ENCODE data around the gene EXOC6B. TPM values are rescaled to one million over a fixed set of nuclear protein-coding genes. Genes with fewer than 3 reads are reported as not detected.

Gene EXOC6B
- polyA plus RNA-seq (2013): 42.5 and 42.6 TPM in 2 replicates

DNA sequence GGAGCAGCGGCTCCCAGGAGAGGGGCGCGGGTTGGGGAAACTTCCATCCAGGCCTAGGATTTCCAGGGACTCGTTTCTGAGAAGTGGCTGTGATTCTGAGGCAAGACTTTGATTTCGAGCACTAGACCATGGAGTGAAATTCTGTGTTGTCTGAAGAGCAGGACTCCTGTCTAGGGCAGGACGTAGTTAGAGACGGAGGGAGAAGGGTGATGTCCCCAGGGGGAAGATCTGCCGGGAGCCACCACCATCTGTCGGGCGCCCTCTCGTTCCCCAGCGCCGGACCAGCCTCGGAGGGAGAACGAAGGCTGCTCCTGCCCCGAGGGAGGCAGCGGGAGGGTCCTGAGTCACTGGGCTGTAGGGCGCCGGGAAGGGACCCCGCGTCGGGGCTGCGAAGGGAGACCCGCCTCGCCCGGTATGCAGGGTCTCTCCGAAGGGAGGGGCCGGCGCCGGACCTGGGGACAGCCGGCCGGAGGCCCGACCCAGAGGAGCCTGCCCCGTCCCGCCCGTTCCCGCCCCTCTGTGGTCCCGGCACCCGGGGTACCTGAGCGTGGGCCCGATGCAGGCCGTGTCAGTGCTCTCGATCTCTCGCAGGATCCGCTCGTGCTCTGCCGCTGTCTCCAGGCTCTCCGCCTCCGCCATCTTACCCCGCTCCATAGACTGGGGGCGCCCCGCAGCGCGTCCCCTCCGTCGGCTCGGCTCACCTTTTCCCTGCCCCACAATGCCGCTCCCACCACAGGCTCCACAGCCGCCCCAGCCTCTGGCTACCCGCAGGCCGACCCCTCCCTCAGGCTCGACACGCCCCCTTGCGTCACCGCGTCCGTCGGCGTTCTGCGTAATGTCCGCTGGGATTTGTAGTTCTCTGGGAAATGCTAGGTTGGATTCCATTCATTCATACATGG lies at the start of gene EXOC6B:
Gene EXOC6B (minus strand): TSS at position 777 of the 899 bp plus-strand sequence.
- Histone ChIP-seq H3K18ac (ENCODE audit: low read length) (peak within 1 kb of the TSS; percentile 76), H2BK120ac (ENCODE audit: insufficient read depth, low read length, poor library complexity) (peak within 1 kb of the TSS; percentile 62), H3K4me2 (ENCODE audit: low read length) (peak within 1 kb of the TSS; percentile 74), H3K14ac (ENCODE audit: low read length) (peak within 1 kb of the TSS; percentile 63), H3K4me1 (ENCODE audit: control insufficient read depth in 1 of 2, insufficient read depth in 2 of 2, low read length in 2 of 2) (peaks cover 7 to 10% of the 10 kb centered on the region in 2 experiments), H3K79me1 (ENCODE audit: low read length) (peaks cover 12% of the 10 kb centered on the region), H4K91ac (ENCODE audit: low read depth, low read length) (peak within 1 kb of the TSS; percentile 77), H2AK5ac (ENCODE audit: low read length) (no peak within 1 kb of the TSS), H3K4me3 (ENCODE audit: low read depth, low read length) (peak within 1 kb of the TSS; percentile 92), H3K9ac (ENCODE audit: low read length) (peak within 1 kb of the TSS; percentile 86), H3K23ac (ENCODE audit: low read length) (no peak within 1 kb of the TSS), H3K27me3 (ENCODE audit: insufficient read depth, low read length) (no peaks in the 10 kb centered on the region), H2AFZ (ENCODE audit: insufficient read depth, low read length, poor library complexity) (peak within 1 kb of the TSS; percentile 80), H2BK12ac (ENCODE audit: low read length) (peak within 1 kb of the TSS; percentile 37), H3K4ac (ENCODE audit: low read depth, low read length) (peak within 1 kb of the TSS; percentile 19), H3K9me3 (ENCODE audit: insufficient read depth, low read depth, low read length) (no peaks in the 10 kb centered on the region), H4K8ac (ENCODE audit: low read depth, low read length) (peak within 1 kb of the TSS; percentile 55), H3K27ac (ENCODE audit: low read depth, low read length) (peak within 1 kb of the TSS; percentile 71), H3K36me3 (ENCODE audit: control insufficient read depth in 1 of 2, insufficient read depth in 2 of 2, low read length in 2 of 2) (no peaks in the 10 kb centered on the region), H2BK5ac (ENCODE audit: low read depth, low read length, poor library complexity) (peak within 1 kb of the TSS; percentile 78), H3K79me2 (ENCODE audit: control insufficient read depth, insufficient read depth, low read length, poor library complexity) (peaks cover 7% of the 10 kb centered on the region), H4K12ac (ENCODE audit: low read depth, low read length) (peak within 1 kb of the TSS; percentile 43)
- peak; percentile 92 to 97 for DNase-seq
- no CpG with 5 or more reads among the region's 71 CpGs for WGBS (ENCODE audit: extremely low coverage, insufficient coverage, insufficient read length)

DNA sequence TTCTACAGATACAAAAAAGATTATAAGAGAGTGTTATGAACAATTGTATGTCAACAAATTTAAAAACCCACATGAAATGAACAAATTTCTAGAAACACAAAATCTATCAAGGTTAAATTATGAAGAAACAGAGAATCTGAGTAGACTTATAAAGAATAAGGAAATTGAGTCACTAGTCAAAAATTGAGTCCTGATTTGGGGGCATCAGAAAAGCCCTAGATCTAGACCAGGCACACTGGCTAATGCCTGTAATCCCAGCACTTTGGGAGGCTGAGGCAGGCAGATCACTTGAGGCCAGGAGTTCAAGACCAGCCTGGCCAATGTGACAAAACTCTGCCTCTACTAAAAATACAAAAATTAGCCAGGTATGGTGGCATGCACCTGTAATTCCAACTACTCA lies 46.0 kb upstream of the EXOC6B start:
- Histone ChIP-seq H3K79me1 (ENCODE audit: low read length) (no peaks in the 10 kb centered on the region), H3K27me3 (ENCODE audit: insufficient read depth, low read length) (no peaks in the 10 kb centered on the region), H3K9me3 (ENCODE audit: insufficient read depth, low read depth, low read length) (no peaks in the 10 kb centered on the region), H3K14ac (ENCODE audit: low read length) (no peak overlapping the region), H3K36me3 (ENCODE audit: control insufficient read depth in 1 of 2, insufficient read depth in 2 of 2, low read length in 2 of 2) (no peaks in the 10 kb centered on the region), H3K4me2 (ENCODE audit: low read length) (no peak overlapping the region), H2BK120ac (ENCODE audit: insufficient read depth, low read length, poor library complexity) (no peak overlapping the region), H3K27ac (ENCODE audit: low read depth, low read length) (no peak overlapping the region), H3K4ac (ENCODE audit: low read depth, low read length) (no peak overlapping the region), H2AK5ac (ENCODE audit: low read length) (no peak overlapping the region), H3K4me1 (ENCODE audit: control insufficient read depth in 1 of 2, insufficient read depth in 2 of 2, low read length in 2 of 2) (no peaks in the 10 kb centered on the region), H2AFZ (ENCODE audit: insufficient read depth, low read length, poor library complexity) (no peak overlapping the region), H3K79me2 (ENCODE audit: control insufficient read depth, insufficient read depth, low read length, poor library complexity) (no peaks in the 10 kb centered on the region), H3K18ac (ENCODE audit: low read length) (no peak overlapping the region), H3K23ac (ENCODE audit: low read length) (no peak overlapping the region), H3K9ac (ENCODE audit: low read length) (no peak overlapping the region), H3K4me3 (ENCODE audit: low read depth, low read length) (no peak overlapping the region), H2BK12ac (ENCODE audit: low read length) (no peak overlapping the region), H4K12ac (ENCODE audit: low read depth, low read length) (no peak overlapping the region), H4K91ac (ENCODE audit: low read depth, low read length) (no peak overlapping the region), H2BK5ac (ENCODE audit: low read depth, low read length, poor library complexity) (no peak overlapping the region), H4K8ac (ENCODE audit: low read depth, low read length) (no peak overlapping the region)
- DNase-seq: no peak

- Histone ChIP-seq H3K27me3 (ENCODE audit: insufficient read depth, low read length) (no peaks in the 10 kb centered on the region), H2BK120ac (ENCODE audit: insufficient read depth, low read length, poor library complexity) (no peak overlapping the region), H3K4me3 (ENCODE audit: low read depth, low read length) (no peak overlapping the region), H3K4me2 (ENCODE audit: low read length) (no peak overlapping the region), H3K36me3 (ENCODE audit: control insufficient read depth in 1 of 2, insufficient read depth in 2 of 2, low read length in 2 of 2) (no peaks in the 10 kb centered on the region), H2AK5ac (ENCODE audit: low read length) (no peak overlapping the region), H2BK5ac (ENCODE audit: low read depth, low read length, poor library complexity) (no peak overlapping the region), H3K27ac (ENCODE audit: low read depth, low read length) (no peak overlapping the region), H3K4me1 (ENCODE audit: control insufficient read depth in 1 of 2, insufficient read depth in 2 of 2, low read length in 2 of 2) (no peaks in the 10 kb centered on the region), H3K79me2 (ENCODE audit: control insufficient read depth, insufficient read depth, low read length, poor library complexity) (no peaks in the 10 kb centered on the region), H4K12ac (ENCODE audit: low read depth, low read length) (no peak overlapping the region), H3K23ac (ENCODE audit: low read length) (no peak overlapping the region), H3K9ac (ENCODE audit: low read length) (no peak overlapping the region), H4K8ac (ENCODE audit: low read depth, low read length) (no peak overlapping the region), H3K14ac (ENCODE audit: low read length) (no peak overlapping the region), H3K18ac (ENCODE audit: low read length) (no peak overlapping the region), H2BK12ac (ENCODE audit: low read length) (no peak overlapping the region), H3K9me3 (ENCODE audit: insufficient read depth, low read depth, low read length) (no peaks in the 10 kb centered on the region), H2AFZ (ENCODE audit: insufficient read depth, low read length, poor library complexity) (no peak overlapping the region), H3K4ac (ENCODE audit: low read depth, low read length) (no peak overlapping the region), H3K79me1 (ENCODE audit: low read length) (no peaks in the 10 kb centered on the region), H4K91ac (ENCODE audit: low read depth, low read length) (no peak overlapping the region)
- no CpG with 5 or more reads among the region's 1 CpG for WGBS (ENCODE audit: extremely low coverage, insufficient coverage, insufficient read length)
- no peak for DNase-seq
Observed at GRCh38 chr2:72871060-72871459, 45.2 kb upstream of the EXOC6B start.

DNA sequence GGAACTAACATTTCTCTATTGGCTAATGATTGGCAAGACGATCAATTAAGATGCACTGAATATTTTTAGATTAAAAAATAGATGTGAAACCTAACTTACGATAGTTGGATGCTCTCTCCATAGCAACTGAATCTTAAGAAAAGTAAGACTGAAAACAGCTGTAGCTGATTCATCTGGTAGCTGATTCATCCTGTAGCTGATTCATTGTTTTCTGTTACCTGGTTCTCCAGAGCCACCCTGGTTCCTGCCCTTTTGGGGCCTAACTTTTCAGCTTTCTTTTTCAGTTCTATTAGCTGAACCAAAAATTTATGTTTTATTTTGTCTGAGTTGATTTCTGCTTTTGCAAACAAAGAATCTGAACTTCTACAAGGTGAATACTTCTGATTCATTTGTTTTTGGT lies 38.7 kb upstream of the EXOC6B start:
- Histone ChIP-seq H3K36me3 (ENCODE audit: control insufficient read depth in 1 of 2, insufficient read depth in 2 of 2, low read length in 2 of 2) (no peaks in the 10 kb centered on the region), H3K9ac (ENCODE audit: low read length) (no peak overlapping the region), H3K27ac (ENCODE audit: low read depth, low read length) (no peak overlapping the region), H2AK5ac (ENCODE audit: low read length) (no peak overlapping the region), H3K14ac (ENCODE audit: low read length) (no peak overlapping the region), H4K12ac (ENCODE audit: low read depth, low read length) (no peak overlapping the region), H4K8ac (ENCODE audit: low read depth, low read length) (no peak overlapping the region), H3K9me3 (ENCODE audit: insufficient read depth, low read depth, low read length) (no peaks in the 10 kb centered on the region), H2BK12ac (ENCODE audit: low read length) (no peak overlapping the region), H4K91ac (ENCODE audit: low read depth, low read length) (no peak overlapping the region), H3K18ac (ENCODE audit: low read length) (no peak overlapping the region), H3K4me2 (ENCODE audit: low read length) (no peak overlapping the region), H3K23ac (ENCODE audit: low read length) (no peak overlapping the region), H2BK120ac (ENCODE audit: insufficient read depth, low read length, poor library complexity) (no peak overlapping the region), H3K79me2 (ENCODE audit: control insufficient read depth, insufficient read depth, low read length, poor library complexity) (no peaks in the 10 kb centered on the region), H3K4me1 (ENCODE audit: control insufficient read depth in 1 of 2, insufficient read depth in 2 of 2, low read length in 2 of 2) (no peaks in the 10 kb centered on the region), H3K27me3 (ENCODE audit: insufficient read depth, low read length) (no peaks in the 10 kb centered on the region), H2AFZ (ENCODE audit: insufficient read depth, low read length, poor library complexity) (no peak overlapping the region), H3K79me1 (ENCODE audit: low read length) (no peaks in the 10 kb centered on the region), H3K4me3 (ENCODE audit: low read depth, low read length) (no peak overlapping the region), H2BK5ac (ENCODE audit: low read depth, low read length, poor library complexity) (no peak overlapping the region), H3K4ac (ENCODE audit: low read depth, low read length) (no peak overlapping the region)
- no CpG with 5 or more reads among the region's 2 CpGs for WGBS (ENCODE audit: extremely low coverage, insufficient coverage, insufficient read length)
- peak in 1 of 2 donors; percentile 14 for DNase-seq
